ENCODE results near the gene SLC9C2. TPM values are rescaled to one million over a fixed set of nuclear protein-coding genes. Genes with fewer than 3 reads are reported as not detected.
A peak's percentile ranks its signal among the peaks of the same experiment; 100 is the strongest.
"Not testable (repeated sequence)": the region's sequence is repeated elsewhere in the genome, so short reads cannot be mapped to it uniquely, and the experiment has no call there.

The SLC9C2 gene
- total and polyA plus RNA-seq, 2 donors from 2014 or later: 0.52 to 0.72 TPM

DNA sequence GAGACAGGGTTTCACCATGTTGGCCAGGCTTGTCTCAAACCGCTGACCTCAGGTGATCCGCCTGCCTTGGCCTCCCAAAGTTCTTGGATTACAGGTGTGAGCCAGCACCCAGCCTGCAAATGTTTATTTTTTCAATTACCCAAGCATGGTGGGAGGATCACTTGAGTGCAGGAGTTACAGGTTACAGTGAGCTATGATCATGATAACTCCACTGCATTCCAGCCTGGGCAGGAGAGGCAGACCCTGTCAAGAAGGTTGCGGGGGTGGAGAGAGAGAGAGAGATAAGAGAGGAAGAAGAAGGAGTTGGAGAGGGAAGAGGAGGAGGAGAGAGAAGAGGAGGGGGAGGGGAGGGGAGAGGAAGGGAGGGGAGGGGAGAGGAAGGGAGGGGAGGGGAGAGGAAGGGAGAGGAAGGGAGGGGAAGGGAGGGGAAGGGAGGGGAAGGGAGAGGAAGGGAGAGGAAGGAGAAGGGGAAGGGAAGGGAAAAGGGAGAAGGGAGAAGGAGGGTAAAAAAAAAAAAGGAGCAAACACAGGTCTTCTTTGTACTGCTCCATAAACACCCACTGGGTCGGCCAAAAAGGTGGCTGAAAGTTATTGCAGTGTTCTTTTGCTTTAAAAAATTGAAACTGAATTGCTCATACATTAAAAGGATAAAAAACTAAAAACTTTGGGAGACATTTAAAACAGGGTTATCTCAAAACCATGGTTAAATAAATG, 5.8 kb upstream of the SLC9C2 start:
- Histone ChIP-seq H3K27me3 (ENCODE audit: control insufficient read depth, insufficient read depth, low read length) (no peaks in the 10 kb centered on the region), H3K9me3 (ENCODE audit: control insufficient read depth in 2 of 3, insufficient read depth in 1 of 3, low read length in 3 of 3) (no peaks in the 10 kb centered on the region), H3K4me1 (ENCODE audit: control insufficient read depth in 2 of 3, insufficient read depth in 2 of 3, low read depth in 1 of 3, low read length in 3 of 3) (no peaks in the 10 kb centered on the region), H3K4me3 (ENCODE audit: low read length in 3 of 3) (no peak overlapping the region), H3K27ac (ENCODE audit: low read depth in 2 of 2, low read length in 2 of 2) (no peak overlapping the region), H3K36me3 (ENCODE audit: control insufficient read depth in 2 of 3, insufficient read depth in 3 of 3, low read length in 3 of 3) (no peaks in the 10 kb centered on the region), H3K9ac (ENCODE audit: low read length in 3 of 3) (no peak overlapping the region)
- intact Hi-C loops (cut with DNase I): no loop called here
- DNase-seq: no peak
- no peak for FAIRE-seq
- TF ChIP-seq, protein P1, sequence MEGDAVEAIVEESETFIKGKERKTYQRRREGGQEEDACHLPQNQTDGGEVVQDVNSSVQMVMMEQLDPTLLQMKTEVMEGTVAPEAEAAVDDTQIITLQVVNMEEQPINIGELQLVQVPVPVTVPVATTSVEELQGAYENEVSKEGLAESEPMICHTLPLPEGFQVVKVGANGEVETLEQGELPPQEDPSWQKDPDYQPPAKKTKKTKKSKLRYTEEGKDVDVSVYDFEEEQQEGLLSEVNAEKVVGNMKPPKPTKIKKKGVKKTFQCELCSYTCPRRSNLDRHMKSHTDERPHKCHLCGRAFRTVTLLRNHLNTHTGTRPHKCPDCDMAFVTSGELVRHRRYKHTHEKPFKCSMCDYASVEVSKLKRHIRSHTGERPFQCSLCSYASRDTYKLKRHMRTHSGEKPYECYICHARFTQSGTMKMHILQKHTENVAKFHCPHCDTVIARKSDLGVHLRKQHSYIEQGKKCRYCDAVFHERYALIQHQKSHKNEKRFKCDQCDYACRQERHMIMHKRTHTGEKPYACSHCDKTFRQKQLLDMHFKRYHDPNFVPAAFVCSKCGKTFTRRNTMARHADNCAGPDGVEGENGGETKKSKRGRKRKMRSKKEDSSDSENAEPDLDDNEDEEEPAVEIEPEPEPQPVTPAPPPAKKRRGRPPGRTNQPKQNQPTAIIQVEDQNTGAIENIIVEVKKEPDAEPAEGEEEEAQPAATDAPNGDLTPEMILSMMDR (IDR thresholded peaks at IDR 0.05; ENCODE audit: borderline replicate concordance, extremely low read depth, insufficient read depth): no peak

DNA sequence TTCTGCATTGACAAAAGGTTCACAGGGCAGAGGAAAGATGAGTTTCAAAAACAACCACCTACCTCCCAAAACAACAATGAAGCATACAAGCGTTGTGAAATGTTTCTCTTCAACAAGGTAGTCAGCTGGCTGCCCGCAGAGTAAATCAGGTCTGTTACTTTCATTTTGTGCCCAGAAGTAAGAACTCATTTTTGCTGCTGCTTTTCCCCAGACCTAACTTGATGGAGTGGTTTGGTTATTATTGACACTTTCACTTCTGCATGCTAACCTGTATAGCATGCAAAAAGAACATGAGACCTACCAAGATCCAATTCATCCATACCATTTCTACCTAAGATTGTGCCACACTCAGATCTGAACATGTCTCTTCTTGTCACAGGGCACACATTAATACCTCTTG, 1.3 kb downstream of the SLC9C2 start:
- Histone ChIP-seq H3K27me3 (ENCODE audit: control insufficient read depth, insufficient read depth, low read length) (no peaks in the 10 kb centered on the region), H3K9ac (ENCODE audit: low read length in 3 of 3) (no peak overlapping the region), H3K4me1 (ENCODE audit: control insufficient read depth in 2 of 3, insufficient read depth in 2 of 3, low read depth in 1 of 3, low read length in 3 of 3) (no peaks in the 10 kb centered on the region), H3K4me3 (ENCODE audit: low read length in 3 of 3) (no peak overlapping the region), H3K9me3 (ENCODE audit: control insufficient read depth in 2 of 3, insufficient read depth in 1 of 3, low read length in 3 of 3) (no peaks in the 10 kb centered on the region), H3K27ac (ENCODE audit: low read depth in 2 of 2, low read length in 2 of 2) (no peak overlapping the region), H3K36me3 (ENCODE audit: control insufficient read depth in 2 of 3, insufficient read depth in 3 of 3, low read length in 3 of 3) (no peaks in the 10 kb centered on the region)
- no peak for DNase-seq
- intact Hi-C loops (cut with DNase I): no loop called here
- TF ChIP-seq, protein P1 (IDR thresholded peaks at IDR 0.05; ENCODE audit: borderline replicate concordance, extremely low read depth, insufficient read depth): no peak
- no peak for FAIRE-seq

DNA sequence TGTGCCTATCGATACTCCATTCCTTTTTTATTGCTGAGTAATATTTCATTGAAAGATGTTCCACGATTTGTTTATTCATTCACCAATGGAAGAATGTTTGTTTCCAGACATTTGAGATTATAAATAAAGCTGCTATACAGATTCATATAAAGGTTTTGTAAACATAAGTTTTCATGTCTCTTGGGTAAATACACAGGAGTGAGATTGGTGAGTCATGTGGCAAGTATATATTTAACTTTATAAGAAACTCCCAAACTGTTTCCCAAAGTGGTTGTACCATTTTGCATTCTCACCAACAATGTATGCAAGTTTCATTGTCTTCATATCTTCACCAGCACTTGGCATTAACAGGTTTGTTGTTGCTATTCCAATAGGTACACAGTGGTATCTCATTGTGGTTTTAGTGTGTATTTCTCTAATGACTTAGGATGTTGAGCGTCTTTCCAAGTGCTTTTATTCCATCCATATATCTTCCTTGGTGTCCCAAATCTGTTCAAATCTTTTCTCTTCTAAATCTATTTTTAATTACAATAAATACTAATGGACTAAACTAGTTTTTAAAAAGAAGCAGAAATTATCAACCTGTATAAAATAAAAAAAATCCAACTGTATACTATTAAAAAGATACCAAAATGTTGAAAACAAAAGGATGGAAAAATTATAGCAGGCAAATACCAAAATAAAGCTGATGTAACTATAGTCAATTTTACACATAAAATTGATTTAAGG, 6.6 kb downstream of the SLC9C2 start:
- H3K36me3 ChIP-seq (ENCODE audit: control insufficient read depth in 2 of 3, insufficient read depth in 3 of 3, low read length in 3 of 3): no peaks in the 10 kb centered on the region
- H3K4me3 ChIP-seq (ENCODE audit: low read length in 3 of 3): peak overlapping the region in 1 of 3 donors; percentile 6
- H3K9ac ChIP-seq (ENCODE audit: low read length in 3 of 3): no peak overlapping the region
- intact Hi-C loops (cut with DNase I): no loop called here
- no peaks in the 10 kb centered on the region for H3K27me3 ChIP-seq (ENCODE audit: control insufficient read depth, insufficient read depth, low read length)
- H3K9me3 ChIP-seq (ENCODE audit: control insufficient read depth in 2 of 3, insufficient read depth in 1 of 3, low read length in 3 of 3): peaks cover 0 to 6% (median 0%) of the 10 kb centered on the region in 3 donors
- no peaks in the 10 kb centered on the region for H3K4me1 ChIP-seq (ENCODE audit: control insufficient read depth in 2 of 3, insufficient read depth in 2 of 3, low read depth in 1 of 3, low read length in 3 of 3)
- no peak for DNase-seq
- TF ChIP-seq, protein P1 (IDR thresholded peaks at IDR 0.05; ENCODE audit: borderline replicate concordance, extremely low read depth, insufficient read depth): no peak
- FAIRE-seq: peak; percentile 23
- no peak overlapping the region for H3K27ac ChIP-seq (ENCODE audit: low read depth in 2 of 2, low read length in 2 of 2)

DNA sequence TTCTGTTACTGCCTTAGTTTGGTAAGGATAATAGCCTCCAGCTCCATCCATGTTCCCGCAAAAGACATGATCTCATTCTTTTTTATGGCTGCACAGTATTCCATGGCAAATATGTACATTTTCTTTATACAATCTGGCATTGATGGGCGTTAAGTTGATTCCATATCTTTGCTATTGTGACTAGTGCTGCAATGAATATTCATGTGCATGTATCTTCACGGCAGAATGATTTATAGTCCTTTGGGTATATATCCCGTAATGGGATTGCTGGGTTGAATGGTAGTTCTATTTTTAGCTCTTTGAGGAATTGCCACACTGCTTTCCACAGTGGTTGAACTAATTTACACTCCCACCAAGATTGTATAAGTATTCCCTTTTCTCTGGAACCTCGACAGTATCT, 11.7 kb downstream of the SLC9C2 start:
- H3K4me1 ChIP-seq (ENCODE audit: control insufficient read depth in 2 of 3, insufficient read depth in 2 of 3, low read depth in 1 of 3, low read length in 3 of 3); H3K9ac ChIP-seq (ENCODE audit: low read length in 3 of 3); H3K4me3 ChIP-seq (ENCODE audit: low read length in 3 of 3); DNase-seq; H3K27ac ChIP-seq (ENCODE audit: low read depth in 2 of 2, low read length in 2 of 2); FAIRE-seq; intact Hi-C loops (cut with DNase I); H3K27me3 ChIP-seq (ENCODE audit: control insufficient read depth, insufficient read depth, low read length); H3K9me3 ChIP-seq (ENCODE audit: control insufficient read depth in 2 of 3, insufficient read depth in 1 of 3, low read length in 3 of 3); H3K36me3 ChIP-seq (ENCODE audit: control insufficient read depth in 2 of 3, insufficient read depth in 3 of 3, low read length in 3 of 3): not testable (repeated sequence)

Data from kidney (tissue), 14 donors.